Stomach (tissue), 9 donors: ENCODE data around the gene TMEM217. TPM values are rescaled to one million over a fixed set of nuclear protein-coding genes. Genes with fewer than 3 reads are reported as not detected.

Source experiments
- DNase-seq, 2 donors: peaks; one replicate each; pipeline versions ENCODE4 v3.0.0 to v3.0.0-alpha.2; 2013 to 2019
- H3K27ac ChIP-seq, 5 donors: fragments of 200-600 bp in 4 of 5; sonication (generic) in 4 of 5; one replicate each; pipeline ENCODE4 v1.5.1; 2013 to 2019; ENCODE audit warnings: mild to moderate bottlenecking in 1 of 5, moderate library complexity in 1 of 5
- H3K27me3 ChIP-seq, 3 donors: fragments of 200-600 bp; sonication (generic); one replicate each; pipeline ENCODE4 v1.5.1; 2017 to 2019; ENCODE audit warnings: mixed run types in 1 of 3
- H3K36me3 ChIP-seq, 4 donors: fragments of 200-600 bp; sonication (generic); 1 replicate in 3 of 4; 2 replicates in 1 of 4; pipeline ENCODE4 v1.5.1; 2016 to 2019
- H3K4me1 ChIP-seq, 4 donors: fragments of 200-600 bp; sonication (generic); one replicate each; pipeline ENCODE4 v1.5.1; 2016 to 2019
- H3K4me3 ChIP-seq, 4 donors: fragments of 200-600 bp; sonication (generic) in 3 of 4; one replicate each; pipeline ENCODE4 v1.5.1; 2016 to 2019; ENCODE audit warnings: mild to moderate bottlenecking in 1 of 4
- H3K9me3 ChIP-seq, 4 donors: fragments of 200-600 bp; sonication (generic); one replicate each; pipeline ENCODE4 v1.5.1; 2016 to 2019
- EP300 ChIP-seq: sonication (generic); formaldehyde crosslinking; IDR thresholded peaks from one replicate; pipeline ENCODE4 v1.6.1; 2017; ENCODE audit warnings: antibody characterized with exemption
- POLR2A ChIP-seq, 4 donors: fragments of 450-650 bp; IDR thresholded peaks; one replicate each; pipeline ENCODE4 v1.6.1; 2016; ENCODE audit warnings: antibody characterized with exemption in 4 of 4, control low read depth in 2 of 4, mild to moderate bottlenecking in 1 of 4, moderate library complexity in 1 of 4
- POLR2AphosphoS5 ChIP-seq, 3 donors: sonication (generic); formaldehyde crosslinking; IDR thresholded peaks; one replicate each; pipeline ENCODE4 v1.6.1; 2016; ENCODE audit warnings: antibody characterized with exemption in 3 of 3
- WGBS, 5 donors: extraction: QIAGEN DNeasy Blood & Tissue Kit in 3 of 5; methylation state at CpG; one replicate each; pipeline versions ENCODE4 v1.1.5 to v1.1.7; 2013 to 2018; 5-methylcytosine and 5-hydroxymethylcytosine counted together
- intact Hi-C: fragments of 100-400 bp; cut with DNase I; formaldehyde crosslinking; loops from one replicate; pipeline ENCODE4 v1.15.1; 2023; ENCODE audit warnings: low total_unique reads
- polyA plus RNA-seq, 3 donors: library from polyadenylated mRNA; stranded (reverse); fragments of 200-250 nt; gene quantifications; one replicate each; pipeline ENCODE4 v1.2.3, GENCODE V29; 2013
- total RNA-seq, 5 donors: library from RNA; depleted of rRNA; stranded (reverse); fragments of >200 nt; gene quantifications; one replicate each; pipeline versions ENCODE4 v1.1.0 to v1.2.3, GENCODE V29; 2014 to 2016
- TF ChIP-seq, protein P1 (sequence below), 7 experiments: fragments of 450-650 bp in 4 of 7; fragments of 200-600 bp in 3 of 7; sonication (generic) in 3 of 7; IDR thresholded peaks; one replicate each; pipeline ENCODE4 v1.5.1; 2016 to 2019; ENCODE audit warnings: antibody characterized with exemption in 7 of 7, control low read depth in 2 of 7, mild to moderate bottlenecking in 1 of 7
- donor health status: healthy with polysubstance abuse.
- donor health status: Bipolar disorder and iron deficiency.
- donor health status: healthy.

TMEM217 gene
- total and polyA plus RNA-seq, 8 donors, result 0.60 to 1.2 (median 0.87) TPM; not detected in 5

DNA sequence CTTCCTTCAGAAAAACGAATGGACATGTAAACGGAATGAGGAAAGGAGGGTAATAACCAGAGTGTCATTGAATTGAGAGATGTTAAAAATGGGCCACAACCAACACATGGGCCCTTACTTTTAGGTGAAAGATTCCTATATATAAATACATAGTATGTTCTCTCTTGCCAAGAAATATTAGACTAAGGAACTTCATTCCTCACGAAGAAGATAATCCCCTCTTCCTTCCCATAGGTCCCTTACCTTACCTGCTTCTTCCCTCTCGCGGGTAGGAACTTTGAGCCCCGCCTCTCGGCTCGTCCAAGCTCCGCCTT lies 667 bp downstream of the TMEM217 start:
- Histone ChIP-seq H3K4me1 (peaks cover 11 to 39% (median 28%) of the 10 kb centered on the region in 4 donors), H3K9me3 (no peaks in the 10 kb centered on the region), H3K4me3 (peak overlapping the region; percentile 68 to 87 (median 80)), H3K27me3 (no peaks in the 10 kb centered on the region), H3K36me3 (no peaks in the 10 kb centered on the region), H3K27ac (peak overlapping the region in 4 of 5 donors; percentile 85 to 91 (median 90))
- WGBS, 5 donors, result 0 to 2% (median 1%) methylated on average over 9 of the region's 9 CpGs
- no peak for DNase-seq
- intact Hi-C loops, result no loop called here
- TF ChIP-seq, protein P1, sequence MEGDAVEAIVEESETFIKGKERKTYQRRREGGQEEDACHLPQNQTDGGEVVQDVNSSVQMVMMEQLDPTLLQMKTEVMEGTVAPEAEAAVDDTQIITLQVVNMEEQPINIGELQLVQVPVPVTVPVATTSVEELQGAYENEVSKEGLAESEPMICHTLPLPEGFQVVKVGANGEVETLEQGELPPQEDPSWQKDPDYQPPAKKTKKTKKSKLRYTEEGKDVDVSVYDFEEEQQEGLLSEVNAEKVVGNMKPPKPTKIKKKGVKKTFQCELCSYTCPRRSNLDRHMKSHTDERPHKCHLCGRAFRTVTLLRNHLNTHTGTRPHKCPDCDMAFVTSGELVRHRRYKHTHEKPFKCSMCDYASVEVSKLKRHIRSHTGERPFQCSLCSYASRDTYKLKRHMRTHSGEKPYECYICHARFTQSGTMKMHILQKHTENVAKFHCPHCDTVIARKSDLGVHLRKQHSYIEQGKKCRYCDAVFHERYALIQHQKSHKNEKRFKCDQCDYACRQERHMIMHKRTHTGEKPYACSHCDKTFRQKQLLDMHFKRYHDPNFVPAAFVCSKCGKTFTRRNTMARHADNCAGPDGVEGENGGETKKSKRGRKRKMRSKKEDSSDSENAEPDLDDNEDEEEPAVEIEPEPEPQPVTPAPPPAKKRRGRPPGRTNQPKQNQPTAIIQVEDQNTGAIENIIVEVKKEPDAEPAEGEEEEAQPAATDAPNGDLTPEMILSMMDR (IDR thresholded peaks at IDR 0.05), result no peak

DNA sequence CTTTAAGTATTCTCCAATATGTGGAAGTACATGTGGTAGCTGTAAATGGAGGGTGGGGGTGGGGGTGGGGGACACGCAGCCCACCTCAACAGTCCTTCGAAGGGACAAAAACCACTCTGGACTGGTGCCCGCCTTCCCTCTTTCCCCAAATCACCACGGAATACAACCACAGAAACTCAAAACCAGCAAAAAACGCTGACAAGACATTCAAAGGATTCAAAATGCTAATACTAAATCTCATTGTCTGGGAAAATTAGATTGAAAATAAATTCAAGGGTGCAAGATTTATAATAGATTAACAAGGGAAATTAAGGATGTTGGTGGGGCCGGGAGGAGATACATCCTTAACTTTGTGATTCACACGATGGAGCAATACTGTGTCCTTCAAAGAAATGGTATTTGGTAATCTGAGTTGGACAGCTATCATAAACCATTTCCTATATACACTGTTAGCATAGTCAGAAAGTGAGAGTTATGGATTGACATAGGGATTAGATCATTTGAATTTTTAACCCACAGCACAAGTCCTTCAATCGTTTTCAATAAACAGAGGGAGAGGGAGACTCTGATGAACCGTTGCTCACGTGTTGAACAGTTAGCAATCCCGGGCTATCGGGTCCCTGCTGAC lies 1.1 kb downstream of the TMEM217 start:
- TF ChIP-seq POLR2AphosphoS5 (IDR thresholded peaks at IDR 0.05), result no peak
- TF ChIP-seq POLR2A (IDR thresholded peaks at IDR 0.05), result no peak
- TF ChIP-seq, protein P1 (IDR thresholded peaks at IDR 0.05), result no peak
- no peak for TF ChIP-seq EP300
- H3K27ac ChIP-seq, result peak overlapping the region in 4 of 5 donors; percentile 85 to 91 (median 90)
- H3K9me3 ChIP-seq, result no peaks in the 10 kb centered on the region
- H3K27me3 ChIP-seq, result no peaks in the 10 kb centered on the region
- no peak for DNase-seq
- intact Hi-C loops, result no loop called here
- WGBS, 5 donors, result 50 to 56% (median 53%) methylated on average over 12 of the region's 12 CpGs
- H3K36me3 ChIP-seq, result no peaks in the 10 kb centered on the region
- H3K4me3 ChIP-seq, result peak overlapping the region; percentile 68 to 87 (median 80)
- peaks cover 8 to 39% (median 25%) of the 10 kb centered on the region in 4 donors for H3K4me1 ChIP-seq

DNA sequence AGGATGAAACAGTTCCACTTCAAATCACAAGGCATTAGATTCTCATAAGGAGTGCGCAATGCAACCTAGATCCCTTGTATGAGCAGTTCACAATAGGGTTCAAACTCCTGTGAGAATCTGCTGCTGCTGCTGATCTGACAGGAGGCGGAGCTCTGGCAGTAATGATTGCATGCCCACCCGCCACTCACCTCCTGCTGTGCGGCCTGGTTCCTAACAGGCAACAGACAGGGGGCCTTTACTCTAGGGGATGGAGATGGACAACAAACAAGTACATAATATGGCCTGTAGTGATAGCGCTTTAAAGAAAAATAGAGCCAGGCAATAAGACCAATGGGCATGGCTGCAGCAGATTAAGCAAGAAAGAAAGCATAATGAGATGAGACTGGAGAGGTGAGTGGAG lies 3.1 kb downstream of the TMEM217 start:
- Histone ChIP-seq H3K27ac (no peak overlapping the region), H3K9me3 (no peaks in the 10 kb centered on the region), H3K4me1 (peaks cover 8 to 27% (median 20%) of the 10 kb centered on the region in 4 donors), H3K36me3 (no peaks in the 10 kb centered on the region), H3K4me3 (no peak overlapping the region), H3K27me3 (no peaks in the 10 kb centered on the region)
- intact Hi-C loops, result no loop called here
- DNase-seq, result no peak
- TF ChIP-seq POLR2A (IDR thresholded peaks at IDR 0.05), result no peak
- WGBS, 5 donors, result 91 to 96% (median 94%) methylated on average over 5 of the region's 5 CpGs

DNA sequence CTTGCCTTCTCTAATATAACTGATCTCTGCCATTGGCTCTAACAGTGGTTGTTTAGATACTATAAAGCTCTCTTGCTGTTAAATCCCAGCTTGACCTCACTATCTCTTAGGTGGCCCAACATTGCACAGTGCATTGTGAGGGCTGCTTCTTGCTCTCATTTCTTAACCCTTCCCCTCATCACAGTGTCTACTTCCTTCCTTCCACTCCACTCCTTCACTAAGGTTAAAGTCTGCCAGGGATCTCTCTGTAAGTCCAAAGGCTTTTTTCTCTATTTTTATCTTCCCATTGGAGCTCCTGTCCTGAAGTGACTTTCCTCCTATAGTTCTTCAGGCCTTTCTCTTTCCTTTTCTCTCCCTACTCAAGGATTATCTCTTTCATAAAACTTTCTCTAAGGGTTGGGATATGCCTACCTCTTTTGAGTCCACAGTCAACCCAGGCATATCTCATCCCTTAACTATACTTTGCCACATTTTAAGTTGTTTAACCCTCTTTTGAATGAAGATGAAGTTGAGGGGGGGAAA lies 4.4 kb downstream of the TMEM217 start:
- intact Hi-C loops, result no loop called here
- Histone ChIP-seq H3K4me1 (peaks cover 3 to 14% (median 11%) of the 10 kb centered on the region in 4 donors), H3K36me3 (no peaks in the 10 kb centered on the region), H3K9me3 (no peaks in the 10 kb centered on the region), H3K27me3 (no peaks in the 10 kb centered on the region), H3K27ac (no peak overlapping the region), H3K4me3 (no peak overlapping the region)
- TF ChIP-seq POLR2A (IDR thresholded peaks at IDR 0.05) (no peak), EP300 (no peak), POLR2AphosphoS5 (IDR thresholded peaks at IDR 0.05) (no peak)
- TF ChIP-seq, protein P1 (IDR thresholded peaks at IDR 0.05), result no peak
- no peak for DNase-seq

DNA sequence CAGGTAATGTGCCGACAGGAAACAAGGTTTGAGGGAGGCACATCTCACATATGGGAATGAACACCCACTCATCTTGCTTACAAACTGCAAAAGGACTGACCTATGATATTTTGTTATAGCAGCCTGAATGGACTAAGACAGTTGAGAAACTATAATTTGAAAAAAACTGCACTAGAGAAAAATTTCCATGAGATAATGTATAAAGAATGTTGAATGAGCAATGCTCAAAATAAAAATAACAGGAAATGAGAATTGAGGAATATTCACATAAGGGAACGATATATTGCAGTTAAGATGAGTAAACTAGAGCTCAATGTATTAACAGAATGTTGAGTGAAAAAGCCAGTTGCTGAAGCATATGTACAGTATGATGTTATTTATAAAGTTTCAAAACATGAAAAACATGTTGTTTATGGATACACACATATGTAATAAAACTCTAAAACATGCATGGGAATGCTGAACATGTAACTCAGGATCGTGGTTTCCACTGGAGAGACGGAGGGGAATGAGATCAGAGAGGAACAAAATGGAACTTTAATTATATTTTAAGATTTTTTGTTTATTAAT lies 6.6 kb downstream of the TMEM217 start:
- Histone ChIP-seq H3K36me3 (no peaks in the 10 kb centered on the region), H3K27me3 (no peaks in the 10 kb centered on the region), H3K4me3 (no peak overlapping the region), H3K27ac (no peak overlapping the region), H3K4me1 (no peaks in the 10 kb centered on the region), H3K9me3 (no peaks in the 10 kb centered on the region)
- TF ChIP-seq, protein P1 (IDR thresholded peaks at IDR 0.05), result no peak
- DNase-seq, result no peak
- 77 to 82% (median 81%) methylated on average over 4 of the region's 4 CpGs for WGBS, 5 donors
- intact Hi-C loops, result no loop called here
